GM13977 (cell line): ENCODE measurements around the gene KRT27.

ENCODE experiments used
- DNase-seq: peaks from one replicate; pipeline ENCODE4 v3.0.0; 2012; ENCODE audit warnings: low spot score
- in situ Hi-C: fragments of 300-500 bp; cut with MboI; formaldehyde crosslinking; loops from one replicate; pipeline ENCODE4 v1.12.0; 2022; ENCODE audit warnings: low sequenced_read_pairs, low pct_unique_long_range_greater_than_20kb, mixed read lengths, inconsistent platforms; ENCODE audit not compliant: unreplicated experiment
- TF ChIP-seq, protein P1 (sequence below): IDR thresholded peaks from 2 replicates; pipeline ENCODE4 v1.5.1; 2012; ENCODE audit warnings: mild to moderate bottlenecking, control low read depth; ENCODE audit not compliant: insufficient read depth; ENCODE audit errors: extremely low read depth, missing control alignments

Gene KRT27

DNA sequence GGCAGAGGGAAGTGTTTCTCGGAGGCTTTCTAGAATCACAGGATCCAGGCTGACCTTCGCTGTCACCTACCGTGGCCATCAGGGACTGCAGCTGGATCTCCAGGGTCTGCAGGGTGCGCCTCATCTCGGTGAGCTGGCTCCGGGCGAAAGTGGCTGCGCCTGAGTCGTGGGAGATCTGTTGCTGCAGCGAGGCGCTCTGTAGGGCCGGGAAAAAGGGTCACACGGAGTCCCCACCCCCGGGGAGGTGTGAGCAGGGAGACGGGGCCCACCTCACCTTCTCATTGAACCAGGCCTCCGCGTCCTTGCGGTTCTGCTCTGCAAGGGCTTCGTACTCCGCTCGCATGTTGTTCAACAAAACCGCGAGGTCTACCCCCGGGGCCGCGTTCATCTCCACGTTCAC, 14.5 kb upstream of the KRT27 start:
- in situ Hi-C loops = loop anchor here (10.0 kb wide), 1 partner anchor 172 kb away; no protein-coding TSS in a partner anchor
- DNase-seq = no peak
- TF ChIP-seq, protein P1, sequence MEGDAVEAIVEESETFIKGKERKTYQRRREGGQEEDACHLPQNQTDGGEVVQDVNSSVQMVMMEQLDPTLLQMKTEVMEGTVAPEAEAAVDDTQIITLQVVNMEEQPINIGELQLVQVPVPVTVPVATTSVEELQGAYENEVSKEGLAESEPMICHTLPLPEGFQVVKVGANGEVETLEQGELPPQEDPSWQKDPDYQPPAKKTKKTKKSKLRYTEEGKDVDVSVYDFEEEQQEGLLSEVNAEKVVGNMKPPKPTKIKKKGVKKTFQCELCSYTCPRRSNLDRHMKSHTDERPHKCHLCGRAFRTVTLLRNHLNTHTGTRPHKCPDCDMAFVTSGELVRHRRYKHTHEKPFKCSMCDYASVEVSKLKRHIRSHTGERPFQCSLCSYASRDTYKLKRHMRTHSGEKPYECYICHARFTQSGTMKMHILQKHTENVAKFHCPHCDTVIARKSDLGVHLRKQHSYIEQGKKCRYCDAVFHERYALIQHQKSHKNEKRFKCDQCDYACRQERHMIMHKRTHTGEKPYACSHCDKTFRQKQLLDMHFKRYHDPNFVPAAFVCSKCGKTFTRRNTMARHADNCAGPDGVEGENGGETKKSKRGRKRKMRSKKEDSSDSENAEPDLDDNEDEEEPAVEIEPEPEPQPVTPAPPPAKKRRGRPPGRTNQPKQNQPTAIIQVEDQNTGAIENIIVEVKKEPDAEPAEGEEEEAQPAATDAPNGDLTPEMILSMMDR = no peak

- TF ChIP-seq, protein P1 = no peak
- no peak for DNase-seq
- in situ Hi-C loops = loop anchor here (10.0 kb wide), 1 partner anchor 170 kb away; no protein-coding TSS in a partner anchor
Observed at GRCh38 chr17:40795019-40795667, 12.8 kb upstream of the KRT27 start.

- no peak for DNase-seq
- TF ChIP-seq, protein P1 = no peak
- in situ Hi-C loops = loop anchor here (10.0 kb wide), 1 partner anchor 170 kb away; no protein-coding TSS in a partner anchor
Observed at GRCh38 chr17:40794466-40794865, 12.1 kb upstream of the KRT27 start.

DNA sequence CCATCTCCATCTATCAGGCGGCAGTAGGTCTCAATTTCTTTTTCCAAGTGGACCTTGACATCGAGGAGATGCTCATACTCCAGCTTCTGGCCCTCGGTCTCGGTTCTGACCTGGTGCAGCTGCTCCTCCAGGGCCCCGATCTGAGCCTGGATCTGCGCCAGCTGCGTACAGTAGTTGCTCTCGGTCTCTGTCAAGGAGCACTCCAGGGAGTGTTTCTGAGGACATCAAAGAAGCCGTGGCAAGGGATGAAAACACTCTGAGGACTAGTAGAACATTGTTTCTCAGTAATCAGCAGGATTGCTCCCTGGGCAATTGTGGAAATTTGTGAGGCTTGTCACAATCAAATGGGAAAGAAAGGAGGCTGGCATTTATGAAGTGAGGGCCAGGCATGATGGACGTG, 11.5 kb upstream of the KRT27 start:
- TF ChIP-seq, protein P1 = no peak
- in situ Hi-C loops = loop anchor here (10.0 kb wide), 1 partner anchor 169 kb away; no protein-coding TSS in a partner anchor
- no peak for DNase-seq

GRCh38 chr17:40791787-40792436, 9.6 kb upstream of the KRT27 start:
- no peak for DNase-seq
- in situ Hi-C loops = loop anchor here (10.0 kb wide), 1 partner anchor 167 kb away; no protein-coding TSS in a partner anchor
- TF ChIP-seq, protein P1 = peak; percentile 50

DNA sequence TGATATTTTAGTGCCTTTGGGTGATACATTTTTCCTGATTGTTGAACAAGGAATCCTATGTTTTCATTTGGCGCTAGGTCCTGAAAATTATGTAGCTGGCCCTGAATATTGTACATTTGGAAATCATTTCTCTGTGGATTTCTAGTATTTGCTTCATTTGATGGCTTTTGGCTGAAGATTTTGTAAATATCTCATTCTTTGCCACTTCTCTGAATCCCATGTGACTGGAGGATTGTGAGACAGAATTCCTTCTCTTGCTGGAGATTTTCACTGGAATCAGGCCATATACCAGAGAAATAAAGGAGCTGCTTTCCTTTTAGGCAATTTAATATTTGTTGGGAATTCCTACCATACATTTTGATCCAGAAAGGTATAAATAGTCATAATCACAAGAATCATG, 8.8 kb upstream of the KRT27 start:
- TF ChIP-seq, protein P1 = no peak
- no peak for DNase-seq
- in situ Hi-C loops = loop anchor here (10.0 kb wide), 1 partner anchor 166 kb away; no protein-coding TSS in a partner anchor
